ENCODE results near the gene PDGFB. TPM values are rescaled to one million over a fixed set of nuclear protein-coding genes. Genes with fewer than 3 reads are reported as not detected.

The PDGFB gene
- polyA plus RNA-seq, 4 donors = 0.22 to 7.5 (median 2.8) TPM

- no peak for DNase-seq
- peak overlapping the region in 1 of 3 donors; percentile 42 for H3K27ac ChIP-seq (ENCODE audit: low read depth in 1 of 3, low read length in 2 of 3)
- no peak overlapping the region for H3K4me3 ChIP-seq (ENCODE audit: low read depth in 1 of 3, low read length in 3 of 3)
- WGBS, 3 donors = 68 to 83% (median 74%) methylated on average over 6 of the region's 6 CpGs
- FAIRE-seq = no peak
- H3K4me1 ChIP-seq (ENCODE audit: control insufficient read depth in 3 of 3, insufficient read depth in 2 of 3, low read depth in 1 of 3, low read length in 2 of 3) = no peaks in the 10 kb centered on the region
- H3K36me3 ChIP-seq (ENCODE audit: control insufficient read depth in 3 of 3, insufficient read depth in 2 of 3, low read depth in 1 of 3, low read length in 3 of 3) = no peaks in the 10 kb centered on the region
- peaks cover 0 to 17% of the 10 kb centered on the region in 2 donors for H3K9me3 ChIP-seq (ENCODE audit: control insufficient read depth in 2 of 2, insufficient read depth in 1 of 2, low read depth in 1 of 2, low read length in 1 of 2)
- no peaks in the 10 kb centered on the region for H3K27me3 ChIP-seq (ENCODE audit: control insufficient read depth in 3 of 3, insufficient read depth in 3 of 3, low read length in 3 of 3)
These were observed 36.3 kb upstream of the PDGFB start for GRCh38 chr22:39281126-39281525.

- Histone ChIP-seq H3K4me1 (ENCODE audit: control insufficient read depth in 3 of 3, insufficient read depth in 2 of 3, low read depth in 1 of 3, low read length in 2 of 3) (no peaks in the 10 kb centered on the region), H3K36me3 (ENCODE audit: control insufficient read depth in 3 of 3, insufficient read depth in 2 of 3, low read depth in 1 of 3, low read length in 3 of 3) (no peaks in the 10 kb centered on the region), H3K27ac (ENCODE audit: low read depth in 1 of 3, low read length in 2 of 3) (no peak overlapping the region), H3K27me3 (ENCODE audit: control insufficient read depth in 3 of 3, insufficient read depth in 3 of 3, low read length in 3 of 3) (no peaks in the 10 kb centered on the region), H3K4me3 (ENCODE audit: low read depth in 1 of 3, low read length in 3 of 3) (no peak overlapping the region), H3K9me3 (ENCODE audit: control insufficient read depth in 2 of 2, insufficient read depth in 1 of 2, low read depth in 1 of 2, low read length in 1 of 2) (peaks cover 0 to 17% of the 10 kb centered on the region in 2 donors)
- DNase-seq (no peak), FAIRE-seq (no peak)
- WGBS, 3 donors = 60 to 85% (median 74%) methylated on average over 7 of the region's 7 CpGs
These were observed 35.5 kb upstream of the PDGFB start for GRCh38 chr22:39280250-39280649.

DNA sequence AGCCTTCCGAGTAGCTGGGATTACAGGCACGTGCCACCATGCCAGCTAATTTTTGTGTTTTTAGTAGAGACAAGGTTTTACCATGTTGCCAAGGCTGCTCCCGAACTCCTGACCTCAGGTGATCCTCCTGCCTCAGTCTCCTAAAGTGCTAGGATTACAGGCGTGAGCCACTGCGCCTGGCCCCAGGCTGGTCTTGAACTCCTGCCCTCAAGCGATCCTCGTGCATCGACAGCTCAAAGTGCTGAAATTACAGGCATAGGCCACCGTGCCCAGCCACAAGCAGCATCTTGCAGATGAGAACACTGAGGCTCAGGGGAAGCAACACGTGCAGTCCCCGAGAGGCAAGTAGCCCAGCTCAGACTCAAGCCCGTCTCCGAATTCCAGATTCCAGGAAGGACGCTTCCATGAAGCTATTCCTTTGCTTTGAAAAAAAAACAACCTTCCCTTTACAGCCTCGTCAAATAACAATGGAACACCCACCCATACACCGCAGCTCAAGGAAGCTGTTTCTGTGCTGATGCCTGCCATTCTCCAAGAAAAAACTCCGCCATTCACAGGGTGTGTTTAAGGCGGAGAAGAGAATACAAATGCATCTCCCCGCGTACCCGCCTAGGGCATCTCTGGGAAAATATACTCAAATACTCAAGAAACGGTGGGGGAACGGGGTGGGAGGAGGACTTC lies 34.5 kb upstream of the PDGFB start:
- no peaks in the 10 kb centered on the region for H3K4me1 ChIP-seq (ENCODE audit: control insufficient read depth in 3 of 3, insufficient read depth in 2 of 3, low read depth in 1 of 3, low read length in 2 of 3)
- no peak for DNase-seq
- no peak for FAIRE-seq

GRCh38 chr22:39278040-39278439 lies 33.3 kb upstream of the PDGFB start:
- Histone ChIP-seq H3K36me3 (ENCODE audit: control insufficient read depth in 3 of 3, insufficient read depth in 2 of 3, low read depth in 1 of 3, low read length in 3 of 3) (no peaks in the 10 kb centered on the region), H3K27ac (ENCODE audit: low read depth in 1 of 3, low read length in 2 of 3) (peak overlapping the region in 1 of 3 donors; percentile 57), H3K9me3 (ENCODE audit: control insufficient read depth in 2 of 2, insufficient read depth in 1 of 2, low read depth in 1 of 2, low read length in 1 of 2) (peaks cover 0 to 9% of the 10 kb centered on the region in 2 donors), H3K4me3 (ENCODE audit: low read depth in 1 of 3, low read length in 3 of 3) (no peak overlapping the region), H3K4me1 (ENCODE audit: control insufficient read depth in 3 of 3, insufficient read depth in 2 of 3, low read depth in 1 of 3, low read length in 2 of 3) (no peaks in the 10 kb centered on the region), H3K27me3 (ENCODE audit: control insufficient read depth in 3 of 3, insufficient read depth in 3 of 3, low read length in 3 of 3) (no peaks in the 10 kb centered on the region)
- 43 to 51% (median 49%) methylated on average over 12 to 13 of the region's 13 CpGs for WGBS, 3 donors
- no peak for FAIRE-seq
- no peak for DNase-seq

More for the DNA sequence above, 34.5 kb upstream of the PDGFB start:
- H3K9me3 ChIP-seq (ENCODE audit: control insufficient read depth in 2 of 2, insufficient read depth in 1 of 2, low read depth in 1 of 2, low read length in 1 of 2) = peaks cover 0 to 9% of the 10 kb centered on the region in 2 donors
- no peaks in the 10 kb centered on the region for H3K27me3 ChIP-seq (ENCODE audit: control insufficient read depth in 3 of 3, insufficient read depth in 3 of 3, low read length in 3 of 3)
- H3K36me3 ChIP-seq (ENCODE audit: control insufficient read depth in 3 of 3, insufficient read depth in 2 of 3, low read depth in 1 of 3, low read length in 3 of 3) = no peaks in the 10 kb centered on the region
- no peak overlapping the region for H3K27ac ChIP-seq (ENCODE audit: low read depth in 1 of 3, low read length in 2 of 3)
- H3K4me3 ChIP-seq (ENCODE audit: low read depth in 1 of 3, low read length in 3 of 3) = no peak overlapping the region
- whole genome bisulfite sequencing, 3 donors = 57 to 62% (median 57%) methylated on average over 23 of the region's 23 CpGs

- Histone ChIP-seq H3K4me1 (ENCODE audit: control insufficient read depth in 3 of 3, insufficient read depth in 2 of 3, low read depth in 1 of 3, low read length in 2 of 3) (no peaks in the 10 kb centered on the region), H3K27me3 (ENCODE audit: control insufficient read depth in 3 of 3, insufficient read depth in 3 of 3, low read length in 3 of 3) (no peaks in the 10 kb centered on the region), H3K27ac (ENCODE audit: low read depth in 1 of 3, low read length in 2 of 3) (peak overlapping the region in 1 of 3 donors; percentile 57), H3K4me3 (ENCODE audit: low read depth in 1 of 3, low read length in 3 of 3) (no peak overlapping the region), H3K9me3 (ENCODE audit: control insufficient read depth in 2 of 2, insufficient read depth in 1 of 2, low read depth in 1 of 2, low read length in 1 of 2) (peaks cover 0 to 9% of the 10 kb centered on the region in 2 donors), H3K36me3 (ENCODE audit: control insufficient read depth in 3 of 3, insufficient read depth in 2 of 3, low read depth in 1 of 3, low read length in 3 of 3) (no peaks in the 10 kb centered on the region)
- 70 to 81% (median 80%) methylated on average over 6 of the region's 6 CpGs for WGBS, 3 donors
- DNase-seq = no peak
- FAIRE-seq = no peak
These were observed 32.4 kb upstream of the PDGFB start for GRCh38 chr22:39277142-39277607.

DNA sequence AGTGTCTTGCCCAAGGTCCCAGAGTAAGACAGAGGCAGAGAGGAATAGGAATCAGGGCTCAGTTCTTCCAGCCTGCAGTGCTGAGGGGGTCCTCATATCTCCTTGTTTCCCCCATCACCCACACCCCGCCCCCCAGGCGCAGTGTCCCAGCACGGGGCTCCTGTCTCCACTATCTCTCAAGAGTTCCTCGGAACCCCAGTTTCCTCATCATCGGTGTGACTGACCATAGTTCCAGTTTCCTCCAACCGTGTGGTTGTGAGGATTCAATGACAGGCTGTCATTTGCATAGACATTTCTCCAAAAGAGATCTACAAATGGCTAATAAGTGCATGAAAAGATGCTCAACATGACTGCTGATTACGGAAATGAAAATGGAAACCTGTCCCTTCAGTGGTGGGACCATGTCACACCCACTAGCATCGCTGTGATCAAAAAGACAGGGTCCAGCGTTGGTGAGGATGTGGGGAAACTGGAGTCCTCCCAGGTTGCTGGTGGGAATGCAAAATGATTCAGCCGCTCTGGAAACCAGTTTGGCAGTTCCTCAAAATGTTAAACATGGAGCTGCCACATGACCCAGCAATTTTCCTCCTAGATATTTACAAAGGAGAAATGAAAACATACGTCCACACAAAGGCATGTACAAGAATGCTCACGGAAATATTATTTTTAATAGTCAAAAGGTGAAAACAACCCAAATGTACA lies 31.8 kb upstream of the PDGFB start:
- Histone ChIP-seq H3K27ac (ENCODE audit: low read depth in 1 of 3, low read length in 2 of 3) (no peak overlapping the region), H3K27me3 (ENCODE audit: control insufficient read depth in 3 of 3, insufficient read depth in 3 of 3, low read length in 3 of 3) (no peaks in the 10 kb centered on the region), H3K4me1 (ENCODE audit: control insufficient read depth in 3 of 3, insufficient read depth in 2 of 3, low read depth in 1 of 3, low read length in 2 of 3) (no peaks in the 10 kb centered on the region), H3K36me3 (ENCODE audit: control insufficient read depth in 3 of 3, insufficient read depth in 2 of 3, low read depth in 1 of 3, low read length in 3 of 3) (no peaks in the 10 kb centered on the region), H3K4me3 (ENCODE audit: low read depth in 1 of 3, low read length in 3 of 3) (no peak overlapping the region), H3K9me3 (ENCODE audit: control insufficient read depth in 2 of 2, insufficient read depth in 1 of 2, low read depth in 1 of 2, low read length in 1 of 2) (peaks cover 0 to 9% of the 10 kb centered on the region in 2 donors)
- DNase-seq (no peak), FAIRE-seq (no peak)
- WGBS, 3 donors = 83 to 87% (median 83%) methylated on average over 12 of the region's 12 CpGs

DNA sequence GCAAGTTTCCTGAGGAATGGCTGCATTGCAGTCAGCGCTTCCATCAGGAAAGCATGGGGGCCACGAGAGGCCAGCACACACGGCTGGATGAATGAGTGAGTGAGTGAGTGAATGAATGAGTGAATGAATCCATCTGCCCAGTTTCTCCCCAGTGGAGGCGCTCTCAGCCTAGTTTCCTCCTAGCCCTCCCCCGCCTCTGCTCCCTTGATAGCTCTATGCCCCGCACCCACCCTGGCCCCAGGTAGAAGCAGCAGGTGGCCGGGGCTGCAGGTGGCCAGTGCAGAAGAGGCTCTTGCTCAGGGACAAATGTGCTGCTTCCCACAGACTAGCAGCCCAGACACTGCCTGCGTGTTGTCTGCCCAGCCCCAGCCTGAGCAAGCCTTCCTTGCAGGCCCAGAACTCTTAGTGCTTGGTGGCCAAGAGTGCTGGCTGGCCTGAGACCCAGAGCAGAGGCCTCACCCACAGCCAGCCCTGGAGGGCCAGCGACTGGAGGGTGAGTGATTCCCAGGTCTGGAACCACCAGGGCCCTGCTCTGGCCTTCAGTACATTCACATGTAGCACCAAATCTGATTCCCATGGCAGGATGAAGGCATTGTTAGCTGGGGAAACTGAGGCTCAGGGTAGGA lies 31.1 kb upstream of the PDGFB start:
- no peaks in the 10 kb centered on the region for H3K4me1 ChIP-seq (ENCODE audit: control insufficient read depth in 3 of 3, insufficient read depth in 2 of 3, low read depth in 1 of 3, low read length in 2 of 3)
- FAIRE-seq (no peak), DNase-seq (no peak)
- no peaks in the 10 kb centered on the region for H3K36me3 ChIP-seq (ENCODE audit: control insufficient read depth in 3 of 3, insufficient read depth in 2 of 3, low read depth in 1 of 3, low read length in 3 of 3)
- no peak overlapping the region for H3K4me3 ChIP-seq (ENCODE audit: low read depth in 1 of 3, low read length in 3 of 3)
- H3K27me3 ChIP-seq (ENCODE audit: control insufficient read depth in 3 of 3, insufficient read depth in 3 of 3, low read length in 3 of 3) = no peaks in the 10 kb centered on the region
- H3K9me3 ChIP-seq (ENCODE audit: control insufficient read depth in 2 of 2, insufficient read depth in 1 of 2, low read depth in 1 of 2, low read length in 1 of 2) = peaks cover 0 to 13% of the 10 kb centered on the region in 2 donors
- H3K27ac ChIP-seq (ENCODE audit: low read depth in 1 of 3, low read length in 2 of 3) = no peak overlapping the region
- WGBS, 3 donors = 57 to 82% (median 60%) methylated on average over 9 of the region's 9 CpGs

- no peak for FAIRE-seq
- H3K36me3 ChIP-seq (ENCODE audit: control insufficient read depth in 3 of 3, insufficient read depth in 2 of 3, low read depth in 1 of 3, low read length in 3 of 3) = no peaks in the 10 kb centered on the region
- 69 to 82% (median 79%) methylated on average over 16 to 17 of the region's 17 CpGs for WGBS, 3 donors
These were observed 29.4 kb upstream of the PDGFB start for GRCh38 chr22:39273950-39274887.

More at GRCh38 chr22:39273950-39274887, 29.4 kb upstream of the PDGFB start:
- Histone ChIP-seq H3K9me3 (ENCODE audit: control insufficient read depth in 2 of 2, insufficient read depth in 1 of 2, low read depth in 1 of 2, low read length in 1 of 2) (peaks cover 0 to 15% of the 10 kb centered on the region in 2 donors), H3K4me3 (ENCODE audit: low read depth in 1 of 3, low read length in 3 of 3) (no peak overlapping the region), H3K27ac (ENCODE audit: low read depth in 1 of 3, low read length in 2 of 3) (no peak overlapping the region), H3K4me1 (ENCODE audit: control insufficient read depth in 3 of 3, insufficient read depth in 2 of 3, low read depth in 1 of 3, low read length in 2 of 3) (no peaks in the 10 kb centered on the region), H3K27me3 (ENCODE audit: control insufficient read depth in 3 of 3, insufficient read depth in 3 of 3, low read length in 3 of 3) (no peaks in the 10 kb centered on the region)
- DNase-seq = no peak
